HL-60/S4 (cell line): ENCODE results near the gene SPAG16.
"Not testable (repeated sequence)": the region's sequence is repeated elsewhere in the genome, so short reads cannot be mapped to it uniquely, and the experiment has no call there.

Source experiments
- in situ Hi-C: fragments of 300-500 bp; cut with MboI; formaldehyde crosslinking; loops from 2 replicates; pipeline ENCODE4 v1.14.3; 2022; ENCODE audit warnings: low sequenced_read_pairs

SPAG16 gene

DNA sequence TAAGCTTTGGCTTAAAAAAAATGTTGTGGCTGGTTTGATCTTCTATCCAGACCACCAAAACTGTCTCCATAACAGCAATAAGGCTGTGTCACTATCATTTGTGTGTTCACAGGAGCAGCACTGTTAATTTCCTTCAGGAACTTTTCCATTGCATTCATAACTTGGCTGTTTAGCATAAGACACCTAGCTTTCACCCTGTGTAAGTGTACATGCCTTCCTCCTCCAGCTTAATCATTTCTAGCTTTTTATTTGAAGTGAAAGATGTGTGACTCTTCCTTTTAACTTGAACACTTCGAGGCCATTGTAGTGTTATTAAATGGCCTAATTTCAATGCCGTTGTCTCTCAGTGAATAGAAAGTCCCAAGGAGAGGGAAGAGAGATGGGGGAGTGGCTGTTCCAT is 773.7 kb downstream of the SPAG16 start:
- in situ Hi-C loops, result no loop called here

DNA sequence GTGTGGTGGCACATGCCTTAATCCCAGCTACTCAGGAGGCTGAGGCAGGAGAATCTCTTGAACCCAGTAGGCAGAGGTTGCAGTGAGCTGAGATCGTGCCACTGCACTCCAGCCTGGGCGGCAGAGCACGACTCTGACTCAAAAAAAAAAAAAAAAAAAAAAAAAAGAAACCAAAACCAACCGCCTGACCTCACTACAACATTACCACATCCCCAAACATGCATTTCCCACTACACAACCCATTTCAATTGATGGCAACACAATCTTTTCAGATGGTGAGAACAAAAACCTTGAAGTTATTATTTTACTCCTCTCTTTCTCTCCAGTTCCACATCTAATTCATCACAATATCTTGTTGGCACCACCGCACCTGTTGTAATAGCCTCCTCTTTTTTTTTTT is 778.0 kb downstream of the SPAG16 start:
- in situ Hi-C loops, result not testable (repeated sequence)

DNA sequence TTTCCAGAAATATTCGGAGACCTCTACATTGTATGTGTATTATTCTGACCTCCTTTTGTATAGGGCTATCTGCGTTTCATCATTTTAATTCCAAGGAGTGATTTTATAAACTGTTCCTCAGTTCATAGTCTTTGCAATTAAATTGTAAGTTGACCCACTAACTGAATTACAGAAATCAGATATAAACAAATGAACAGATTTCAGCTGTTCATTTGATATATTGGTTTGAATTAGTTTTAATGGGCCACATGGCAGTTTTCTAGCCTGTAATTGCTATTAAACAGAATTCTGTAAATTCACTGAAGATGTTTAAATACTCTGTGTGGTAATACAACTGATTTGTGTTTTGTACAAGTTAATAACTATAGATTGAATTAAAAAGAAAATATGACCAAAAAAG is 780.2 kb downstream of the SPAG16 start:
- in situ Hi-C loops, result no loop called here

DNA sequence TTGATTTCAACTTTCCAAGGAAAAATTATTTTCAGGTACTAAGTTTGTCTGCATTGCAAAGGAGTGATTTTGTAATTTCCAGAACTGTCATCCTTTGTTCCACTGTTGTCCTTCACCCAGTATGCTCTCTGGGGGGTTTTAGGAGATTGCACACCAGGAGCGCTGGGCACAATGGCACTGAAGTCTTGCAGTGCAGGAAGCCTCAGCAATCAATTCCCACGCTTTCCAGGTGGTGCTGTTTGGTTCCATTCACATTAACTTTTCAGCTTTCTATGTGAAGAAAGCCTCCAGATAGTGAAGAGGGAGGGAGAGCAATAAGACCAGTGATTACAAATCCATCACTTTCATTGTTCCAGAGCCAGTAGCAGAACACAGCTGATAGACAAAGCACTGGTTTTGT is 782.6 kb downstream of the SPAG16 start:
- in situ Hi-C loops, result no loop called here

DNA sequence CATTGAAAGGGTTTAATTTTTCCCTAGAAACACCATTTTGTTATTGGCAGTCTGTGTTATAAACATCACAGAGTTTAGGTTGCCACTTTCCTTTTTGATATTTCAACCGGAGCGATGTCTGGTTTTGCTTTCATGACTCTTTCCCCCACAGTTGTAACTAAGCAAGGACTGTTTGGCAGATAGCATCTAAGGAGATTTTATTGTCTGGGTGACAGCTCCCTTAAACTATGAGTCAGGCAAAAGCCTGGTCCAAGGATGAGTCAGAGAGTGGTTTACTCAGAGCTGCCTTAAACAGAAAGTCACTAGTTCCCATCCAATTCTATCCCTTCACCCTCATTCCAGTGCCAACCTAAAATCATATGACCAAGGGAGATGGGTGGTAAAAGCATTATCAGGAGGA is 785.0 kb downstream of the SPAG16 start:
- in situ Hi-C loops, result no loop called here

DNA sequence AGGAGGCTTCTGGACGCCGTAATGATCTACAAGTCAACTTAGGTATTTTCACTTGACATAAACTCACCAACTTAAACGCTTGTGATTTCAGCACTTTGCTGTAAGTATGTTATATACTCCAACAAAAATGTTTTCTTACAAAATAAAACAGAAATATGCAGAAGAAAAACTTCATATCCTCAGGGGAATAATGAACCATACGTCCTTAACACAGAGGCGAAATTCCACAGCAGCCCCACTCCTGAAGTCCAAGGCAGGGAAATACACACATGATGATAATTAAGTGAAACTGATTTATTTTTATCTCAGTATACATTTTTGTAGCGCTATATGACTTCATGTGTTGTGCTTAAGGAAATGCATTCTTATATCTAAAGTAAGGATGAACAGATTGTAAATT is 791.2 kb downstream of the SPAG16 start:
- in situ Hi-C loops, result no loop called here

DNA sequence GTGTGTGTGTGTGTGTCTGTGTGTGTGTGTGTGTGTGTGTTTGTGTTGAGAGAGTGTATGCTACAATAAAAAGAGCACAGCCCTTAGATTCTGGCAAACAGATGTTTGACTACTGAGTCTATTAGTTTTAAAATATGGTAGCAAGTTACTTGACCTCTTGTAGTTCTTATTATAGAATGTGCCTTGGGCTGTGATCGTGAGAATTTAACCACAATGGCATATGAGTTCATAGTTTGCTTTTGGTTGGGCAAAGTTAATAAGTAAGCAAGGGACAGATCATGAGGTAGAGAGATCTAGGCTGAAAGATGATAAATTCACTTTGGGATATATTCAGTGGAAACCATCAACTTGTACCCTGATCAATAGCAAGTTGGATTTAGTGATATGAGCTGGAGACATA is 792.3 kb downstream of the SPAG16 start:
- in situ Hi-C loops, result no loop called here

DNA sequence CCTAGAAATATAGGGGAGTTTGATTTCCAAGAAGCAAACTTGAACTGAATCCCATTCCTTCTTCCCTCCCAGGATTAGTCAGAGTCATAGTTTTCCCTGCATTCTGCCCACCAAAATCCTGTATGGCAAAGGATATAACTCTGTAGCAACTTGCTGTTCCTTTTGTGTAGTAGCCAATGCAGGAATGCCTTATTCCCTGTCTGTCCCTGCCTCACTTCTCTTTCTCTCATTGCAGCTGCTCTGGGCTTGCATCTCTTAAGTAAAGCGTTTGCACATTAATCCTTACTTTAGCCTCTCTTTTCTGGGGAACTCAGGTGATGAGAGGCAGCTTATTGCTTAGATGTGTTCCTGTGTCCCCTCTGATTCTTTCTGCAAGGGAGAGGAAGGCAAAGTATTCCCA is 793.5 kb downstream of the SPAG16 start:
- in situ Hi-C loops, result no loop called here

DNA sequence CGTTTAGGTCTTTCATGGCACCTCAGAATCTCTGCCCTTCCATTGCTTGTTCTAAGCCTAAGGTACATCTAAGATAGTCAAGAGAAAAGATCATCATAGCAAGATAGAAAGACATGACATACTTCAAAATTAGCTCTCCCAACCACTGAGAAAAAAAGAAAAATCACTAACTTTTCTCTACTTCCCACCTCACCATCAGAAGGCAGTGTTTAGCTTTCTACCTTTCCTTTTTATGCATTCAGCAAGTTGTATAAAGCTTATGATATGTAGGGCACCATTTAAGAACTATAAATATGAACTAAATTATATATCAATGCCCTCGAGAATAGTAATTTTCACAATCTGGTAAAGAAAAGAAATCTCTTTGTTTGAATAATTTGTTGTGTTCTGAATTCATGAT is 794.8 kb downstream of the SPAG16 start:
- in situ Hi-C loops, result no loop called here

DNA sequence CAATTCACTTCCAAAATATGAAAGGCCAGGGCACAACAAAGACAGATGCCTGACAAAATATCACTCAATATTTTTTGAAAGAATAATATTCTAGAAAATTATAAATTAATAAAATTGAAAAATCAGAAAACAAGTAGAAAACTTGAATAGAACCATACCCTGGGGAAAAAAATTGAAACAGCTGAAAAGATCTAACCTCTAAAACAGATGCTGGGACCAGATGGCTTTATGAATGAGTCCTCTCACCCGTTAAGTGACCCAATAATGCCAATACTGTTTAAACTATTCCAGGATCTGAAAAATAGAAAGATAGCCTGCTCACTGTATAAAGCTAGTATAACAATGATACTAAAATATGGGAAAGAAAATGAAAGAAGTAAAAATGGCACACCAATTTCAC is 804.3 kb downstream of the SPAG16 start:
- in situ Hi-C loops, result no loop called here

DNA sequence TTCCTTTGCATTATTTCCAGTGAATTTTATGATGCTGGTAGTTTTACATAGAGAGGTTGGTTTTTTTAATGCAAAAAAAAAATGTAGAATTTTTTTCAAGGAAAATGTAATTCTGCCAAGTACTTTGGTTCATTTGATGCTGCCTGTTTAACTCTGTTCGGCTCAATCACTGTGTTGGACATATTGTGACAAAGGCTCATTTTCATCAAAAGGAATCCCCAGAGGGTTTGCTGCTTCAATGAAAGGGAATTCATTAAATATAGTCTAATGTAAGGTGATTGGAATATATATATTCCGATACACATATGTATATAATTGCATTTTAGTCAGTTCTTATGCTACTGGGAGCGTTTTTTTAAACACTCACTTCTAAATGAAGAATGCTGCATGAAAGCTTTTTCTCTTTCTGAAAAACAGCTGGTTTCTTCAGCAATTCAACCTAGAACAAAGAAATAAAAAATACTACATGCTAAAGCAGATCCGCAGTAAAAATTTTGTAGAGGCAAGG is 812.0 kb downstream of the SPAG16 start:
- in situ Hi-C loops, result no loop called here

DNA sequence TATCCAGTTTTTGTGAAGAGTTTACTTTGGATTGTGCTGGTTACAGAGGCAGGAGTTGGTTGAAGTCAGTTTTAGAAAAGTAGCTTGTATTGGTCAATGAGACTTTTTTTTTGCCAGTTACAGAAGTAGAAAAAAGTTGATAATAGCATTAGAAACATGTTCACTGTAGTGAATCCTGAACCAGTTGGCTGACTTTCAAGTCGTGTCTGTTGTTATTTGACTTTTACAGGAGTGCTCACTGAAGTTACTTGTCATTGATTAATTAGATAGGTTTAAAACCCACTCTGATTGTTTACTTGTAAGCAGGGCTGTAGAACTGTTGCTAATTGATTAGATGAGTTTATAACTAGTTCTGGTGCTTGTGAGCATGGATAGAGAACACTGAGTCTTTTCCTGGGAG is 814.5 kb downstream of the SPAG16 start:
- in situ Hi-C loops, result no loop called here

DNA sequence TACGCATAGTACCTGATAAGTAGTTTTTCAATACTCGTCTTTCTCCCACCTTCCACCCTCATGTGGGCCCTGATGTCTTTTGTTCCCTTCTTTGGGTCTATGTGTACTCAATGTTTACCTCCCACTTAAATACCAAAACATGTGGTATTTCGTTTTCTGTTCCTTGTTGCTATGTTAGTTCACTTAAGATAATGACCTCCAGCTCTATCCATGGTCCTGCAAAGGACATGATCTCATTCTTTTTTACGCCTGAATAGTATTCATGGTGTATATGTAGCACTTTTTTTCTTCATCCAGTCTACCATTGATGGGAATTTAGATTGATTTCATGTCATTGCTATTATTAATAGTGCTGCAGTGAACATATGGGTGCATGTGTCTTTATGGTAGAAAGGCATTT is 816.2 kb downstream of the SPAG16 start:
- in situ Hi-C loops, result no loop called here

DNA sequence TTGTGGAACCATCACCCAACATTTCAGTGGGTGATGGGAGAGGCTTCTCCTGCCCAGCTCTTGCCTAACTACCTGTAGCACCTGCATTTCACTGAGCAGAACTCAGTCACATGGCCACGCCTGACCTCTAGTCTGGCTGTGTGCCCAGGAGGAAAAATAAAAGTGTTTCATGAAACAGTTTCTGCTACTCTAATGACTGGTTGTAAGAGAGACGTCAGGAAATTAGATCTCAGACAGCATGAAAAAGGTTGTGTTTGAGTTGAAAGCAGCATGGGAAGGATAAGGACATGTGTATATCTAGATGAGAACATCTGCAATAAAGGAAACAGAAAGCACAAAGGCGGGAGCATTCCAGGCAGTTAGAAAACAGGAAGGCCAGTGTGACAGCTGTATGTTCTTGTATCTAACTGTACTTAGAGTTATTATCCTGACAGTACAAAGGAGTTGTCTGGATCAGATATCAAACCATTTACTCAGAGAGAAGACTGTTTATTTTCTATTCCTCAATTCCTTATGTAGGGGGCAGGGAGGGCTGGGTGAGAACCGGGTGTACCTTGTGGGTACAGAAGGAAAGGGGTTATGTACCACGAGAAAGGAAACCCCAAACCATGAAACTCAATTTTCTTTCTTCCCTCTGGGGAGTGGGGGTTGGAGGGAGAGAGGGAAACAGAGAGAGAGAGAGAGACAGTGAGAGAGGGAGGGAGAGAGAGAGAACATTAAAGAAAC is 819.2 kb downstream of the SPAG16 start:
- in situ Hi-C loops, result no loop called here

DNA sequence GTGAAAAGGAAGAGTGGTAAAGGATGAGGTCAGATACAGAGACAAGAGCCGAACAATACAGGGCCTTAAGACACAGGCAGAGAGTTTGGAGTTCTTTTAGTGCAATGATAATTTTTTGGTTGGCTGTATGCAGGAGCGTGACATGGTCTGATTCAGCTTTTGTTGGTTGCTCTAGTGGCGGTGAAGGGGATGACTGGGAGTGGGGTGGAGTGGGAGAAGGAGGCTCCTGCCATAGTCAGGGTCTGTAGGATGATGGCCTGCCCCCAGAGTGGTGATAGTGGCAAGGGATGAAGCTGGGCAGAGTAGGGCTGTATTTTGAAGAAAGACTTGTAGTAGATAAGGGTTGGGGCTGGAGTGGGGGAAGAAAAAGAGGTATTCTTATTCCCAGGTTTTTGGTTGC is 820.0 kb downstream of the SPAG16 start:
- in situ Hi-C loops, result no loop called here

DNA sequence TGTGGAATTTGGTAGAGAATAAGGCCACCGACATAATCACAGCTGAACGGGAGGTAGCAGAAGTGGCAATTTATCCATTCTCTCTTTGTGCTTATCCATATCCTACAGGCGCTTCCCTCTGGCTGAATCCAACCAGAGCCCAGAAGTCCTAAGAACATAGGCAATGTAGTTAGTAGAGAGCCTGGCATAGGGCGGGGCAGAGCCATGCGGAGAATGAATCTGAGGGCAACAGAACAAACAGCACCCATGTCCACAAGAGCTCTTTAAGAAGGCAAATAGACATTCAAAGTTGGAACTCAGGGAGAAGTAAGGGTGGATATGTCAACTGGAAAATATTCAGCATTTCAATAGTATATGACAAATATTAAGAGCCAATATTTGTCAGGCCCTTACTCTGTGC is 820.7 kb downstream of the SPAG16 start:
- in situ Hi-C loops, result no loop called here

DNA sequence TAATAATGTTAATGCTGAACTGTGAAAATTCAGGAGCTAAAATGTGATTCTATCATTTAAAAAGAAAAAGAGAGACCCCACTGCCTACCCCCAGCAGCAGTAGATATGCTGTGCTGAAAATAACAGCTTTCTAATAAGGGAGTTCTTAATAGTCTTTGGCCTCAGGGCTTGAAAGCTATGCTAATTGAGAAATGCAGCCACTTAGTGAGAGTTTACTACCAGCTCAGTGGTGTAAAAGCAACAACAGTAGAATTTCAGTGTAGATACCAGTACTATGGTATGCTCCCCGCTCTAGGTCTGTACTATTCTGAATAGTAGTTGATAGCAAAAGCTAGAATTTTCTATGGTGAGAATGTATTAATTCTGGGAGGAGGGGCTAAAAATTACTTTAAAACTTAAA is 823.5 kb downstream of the SPAG16 start:
- in situ Hi-C loops, result no loop called here

DNA sequence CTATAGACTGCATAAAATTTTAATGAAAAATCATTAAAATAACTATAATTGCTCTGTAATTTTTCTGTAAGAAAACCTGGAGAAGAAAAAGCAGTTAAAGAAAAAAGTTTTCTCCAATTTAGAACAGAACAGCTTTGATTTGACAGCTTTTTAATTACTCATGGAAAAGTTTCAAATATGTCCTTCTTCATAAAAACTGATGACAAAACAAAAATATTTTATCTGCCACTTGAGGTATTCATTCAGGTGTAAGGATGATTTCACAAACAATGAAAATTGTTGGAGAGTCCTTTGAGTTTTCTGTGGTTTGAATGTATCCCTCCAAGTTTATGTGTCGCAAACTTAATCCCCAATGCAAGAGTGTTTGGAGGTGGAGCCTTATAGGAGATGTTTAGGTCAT is 824.3 kb downstream of the SPAG16 start:
- in situ Hi-C loops, result no loop called here

DNA sequence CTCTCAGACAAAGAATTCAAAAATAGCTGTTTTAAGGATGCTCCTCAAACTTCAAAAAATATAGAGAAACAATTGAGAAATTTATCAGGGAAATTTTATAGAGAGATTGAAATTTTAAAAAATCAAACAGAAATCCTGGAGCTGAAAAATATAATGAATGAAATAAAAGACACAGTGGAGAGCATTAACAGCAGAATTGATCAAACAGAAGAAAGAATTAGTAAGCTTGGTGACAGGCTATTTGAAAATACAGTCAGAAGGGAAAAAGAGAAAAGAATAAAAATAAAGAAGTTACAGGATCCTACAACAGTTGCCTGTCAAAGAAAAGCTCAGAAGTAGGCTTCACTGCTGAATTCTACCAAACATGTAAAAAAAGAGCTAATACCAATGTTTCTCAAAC is 832.8 kb downstream of the SPAG16 start:
- in situ Hi-C loops, result no loop called here

DNA sequence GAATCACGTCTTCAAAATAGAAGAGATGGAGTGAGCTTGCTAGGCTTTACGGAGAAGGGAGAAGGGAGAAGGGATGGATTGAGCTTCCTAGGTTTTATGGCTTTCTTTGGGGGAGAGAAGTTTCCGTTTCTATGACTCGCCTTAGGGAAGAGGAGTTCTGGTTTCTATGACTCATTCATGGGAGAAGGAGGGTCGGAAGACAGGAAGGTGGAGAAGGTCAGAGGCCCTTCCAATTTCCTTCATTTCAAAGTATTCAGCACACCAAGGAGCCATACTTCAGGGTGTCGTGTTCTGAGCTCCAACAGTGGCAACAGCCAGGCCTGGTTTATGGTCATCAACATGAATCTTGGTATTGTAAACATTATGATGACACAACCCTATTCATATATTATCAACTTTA is 841.9 kb downstream of the SPAG16 start:
- in situ Hi-C loops, result no loop called here

DNA sequence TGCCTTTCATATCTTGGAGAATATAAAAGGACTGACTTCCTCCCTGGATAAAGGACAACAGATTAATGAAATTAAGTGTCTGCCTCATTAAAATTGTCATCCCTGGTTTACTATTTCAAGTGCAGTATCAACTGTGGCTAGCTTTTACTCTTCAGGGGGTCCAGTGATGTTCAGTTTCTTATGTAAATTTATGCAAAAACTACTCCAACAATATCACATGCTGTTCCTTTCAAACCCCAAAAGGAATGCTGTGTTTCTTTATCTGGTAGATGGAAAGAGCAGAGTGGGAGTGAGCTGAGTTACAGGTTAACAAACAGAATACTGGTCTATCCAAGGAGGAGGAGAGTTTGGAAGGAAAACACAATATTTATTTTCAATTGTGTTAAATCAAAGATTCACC is 842.9 kb downstream of the SPAG16 start:
- in situ Hi-C loops, result no loop called here

DNA sequence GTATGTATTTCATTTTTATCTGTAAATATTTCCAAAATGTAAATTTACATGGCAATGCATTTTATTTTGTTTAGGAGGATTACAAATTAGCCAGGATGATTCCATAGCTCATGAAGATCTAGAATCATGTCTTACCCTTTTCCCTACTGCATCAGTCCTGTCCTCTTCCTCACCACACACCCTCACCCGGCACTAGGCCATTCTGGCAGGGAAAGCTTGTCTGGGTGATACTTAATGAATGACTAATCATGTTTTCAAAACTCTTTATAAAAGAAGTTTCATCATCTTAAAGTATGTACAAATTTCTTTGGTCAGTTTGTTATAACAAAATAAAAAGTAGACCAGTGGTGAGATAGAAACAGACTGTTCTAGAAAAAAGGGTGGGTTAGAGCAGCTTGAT is 843.3 kb downstream of the SPAG16 start:
- in situ Hi-C loops, result no loop called here

DNA sequence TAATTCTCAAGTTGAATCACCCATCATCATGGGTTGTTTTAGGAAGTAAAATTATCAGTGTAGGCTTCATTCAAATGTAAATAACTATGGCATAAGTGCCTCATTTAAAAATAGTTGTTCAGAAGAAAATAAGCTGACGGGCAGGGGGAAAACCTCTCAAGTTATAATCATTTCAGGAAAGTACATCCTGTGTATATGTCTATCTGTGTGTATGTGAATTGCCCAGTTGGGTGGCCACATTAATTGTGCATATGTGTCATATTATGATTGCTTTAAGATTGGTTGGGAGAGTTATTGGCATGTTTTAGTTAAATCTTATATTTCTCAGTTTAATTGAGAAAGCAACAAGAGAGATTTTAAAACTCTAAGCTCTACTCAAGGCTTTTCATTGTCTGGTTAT is 843.8 kb downstream of the SPAG16 start:
- in situ Hi-C loops, result no loop called here
